H9 (cell line): ENCODE measurements around the gene LPCAT1. TPM values are rescaled to one million over a fixed set of nuclear protein-coding genes. Genes with fewer than 3 reads are reported as not detected.

ENCODE experiments used
- DNase-seq: peaks from one replicate; pipeline ENCODE4 v3.0.0-alpha.2; 2017
- H2AFZ ChIP-seq: one replicate; pipeline ENCODE4 v1.6.1; 2013; ENCODE audit warnings: mild to moderate bottlenecking, low read length, control low read depth, moderate library complexity
- H2AK5ac ChIP-seq: 2 replicates; pipeline ENCODE4 v1.6.1; 2013; ENCODE audit warnings: low read length, control low read depth, mixed read lengths; ENCODE audit not compliant: insufficient read length
- H2BK120ac ChIP-seq: one replicate; pipeline ENCODE4 v1.6.1; 2013; ENCODE audit warnings: low read depth, mild to moderate bottlenecking, low read length, control low read depth, inconsistent platforms; ENCODE audit not compliant: poor library complexity, severe bottlenecking
- H2BK12ac ChIP-seq: 2 replicates; pipeline ENCODE4 v1.6.1; 2013; ENCODE audit warnings: low read length, control low read depth, mixed read lengths, low read depth; ENCODE audit not compliant: insufficient read length
- H2BK15ac ChIP-seq: 2 replicates; pipeline ENCODE4 v1.6.1; 2013; ENCODE audit warnings: low read depth, low read length, control low read depth
- H2BK20ac ChIP-seq: one replicate; pipeline ENCODE4 v1.6.1; 2013; ENCODE audit warnings: low read depth, mild to moderate bottlenecking, low read length, control low read depth, inconsistent platforms; ENCODE audit not compliant: poor library complexity, severe bottlenecking
- H2BK5ac ChIP-seq: 2 replicates; pipeline ENCODE4 v1.6.1; 2013; ENCODE audit warnings: low read length, control low read depth, mixed read lengths; ENCODE audit not compliant: insufficient read length
- H3K14ac ChIP-seq: 2 replicates; pipeline ENCODE4 v1.6.1; 2013; ENCODE audit warnings: low read length, control low read depth; ENCODE audit not compliant: insufficient read depth
- H3K18ac ChIP-seq: 2 replicates; pipeline ENCODE4 v1.6.1; 2013; ENCODE audit warnings: low read depth, mild to moderate bottlenecking, mixed read lengths, low read length, control low read depth; ENCODE audit not compliant: insufficient read length
- H3K23ac ChIP-seq: 2 replicates; pipeline ENCODE4 v1.6.1; 2013; ENCODE audit warnings: low read length, control low read depth, mixed read lengths, low read depth; ENCODE audit not compliant: insufficient read length
- H3K23me2 ChIP-seq: 2 replicates; pipeline ENCODE4 v1.6.1; 2013; ENCODE audit warnings: low read depth, mild to moderate bottlenecking, mixed read lengths, low read length, control low read depth; ENCODE audit not compliant: insufficient read length, poor library complexity, severe bottlenecking
- H3K27ac ChIP-seq: 2 replicates; pipeline ENCODE4 v1.5.1; 2013; ENCODE audit warnings: low read length, control low read depth, mixed read lengths, low read depth; ENCODE audit not compliant: insufficient read length
- H3K27me3 ChIP-seq: 2 replicates; pipeline ENCODE4 v1.6.1; 2013; ENCODE audit warnings: low read length, control low read depth, inconsistent platforms; ENCODE audit not compliant: insufficient read depth
- H3K4ac ChIP-seq: 2 replicates; pipeline ENCODE4 v1.6.1; 2013; ENCODE audit warnings: low read depth, mild to moderate bottlenecking, control low read depth, inconsistent platforms, low read length, moderate library complexity
- H3K4me1 ChIP-seq: 2 replicates; pipeline ENCODE4 v1.6.1; 2013; ENCODE audit warnings: low read length, control low read depth, inconsistent platforms; ENCODE audit not compliant: insufficient read depth
- H3K4me2 ChIP-seq: 2 replicates; pipeline ENCODE4 v1.6.1; 2013; ENCODE audit warnings: low read length, control low read depth, mixed read lengths; ENCODE audit not compliant: insufficient read length, insufficient read depth
- H3K56ac ChIP-seq: 2 replicates; pipeline ENCODE4 v1.6.1; 2013; ENCODE audit warnings: low read depth, mild to moderate bottlenecking, mixed read lengths, low read length, control low read depth; ENCODE audit not compliant: insufficient read length
- H3K79me1 ChIP-seq: 2 replicates; pipeline ENCODE4 v1.6.1; 2013; ENCODE audit warnings: low read depth, mild to moderate bottlenecking, moderate library complexity, low read length, control low read depth, inconsistent platforms; ENCODE audit not compliant: insufficient read depth, poor library complexity, severe bottlenecking
- H3K79me2 ChIP-seq: 2 replicates; pipeline ENCODE4 v1.6.1; 2013; ENCODE audit warnings: low read length, control low read depth, inconsistent platforms; ENCODE audit not compliant: insufficient read depth
- H3K9ac ChIP-seq: 2 replicates; pipeline ENCODE4 v1.6.1; 2013; ENCODE audit warnings: low read length, control low read depth, mixed read lengths; ENCODE audit not compliant: insufficient read length; ENCODE audit errors: extremely low read depth
- H3K9me3 ChIP-seq: one replicate; pipeline ENCODE4 v1.6.1; 2013; ENCODE audit warnings: low read depth, low read length, inconsistent platforms; ENCODE audit not compliant: control insufficient read depth
- H3T11ph ChIP-seq: one replicate; pipeline ENCODE4 v1.6.1; 2013; ENCODE audit warnings: mild to moderate bottlenecking, low read length, control low read depth, inconsistent platforms
- H4K20me1 ChIP-seq: one replicate; pipeline ENCODE4 v1.6.1; 2013; ENCODE audit not compliant: control insufficient read depth, insufficient read length, insufficient read depth
- H4K5ac ChIP-seq: 2 replicates; pipeline ENCODE4 v1.6.1; 2013; ENCODE audit warnings: low read depth, mild to moderate bottlenecking, mixed read lengths, low read length, control low read depth; ENCODE audit not compliant: insufficient read length
- H4K8ac ChIP-seq: replicated peaks from 2 replicates; pipeline ENCODE4 v1.6.1; 2013; ENCODE audit warnings: low read length, control low read depth, mixed read lengths, low read depth; ENCODE audit not compliant: insufficient read length
- H4K91ac ChIP-seq: 2 replicates; pipeline ENCODE4 v1.6.1; 2013; ENCODE audit warnings: low read depth, mild to moderate bottlenecking, moderate library complexity, mixed read lengths, low read length, control low read depth; ENCODE audit not compliant: insufficient read length
- H3K27ac Mint-ChIP-seq, 3 experiments: 2 replicates in 2 of 3; 3 replicates in 1 of 3; pipeline ENCODE4 v1.8.0; 2020 to 2021; ENCODE audit warnings: mixed read lengths in 3 of 3, mild to moderate bottlenecking in 1 of 3, moderate library complexity in 1 of 3
- H3K27me3 Mint-ChIP-seq: 2 replicates; pipeline ENCODE4 v1.8.0; 2021; ENCODE audit warnings: low read depth, mild to moderate bottlenecking, moderate library complexity, mixed read lengths
- H3K36me3 Mint-ChIP-seq, 3 experiments: 2 replicates in 2 of 3; 3 replicates in 1 of 3; pipeline ENCODE4 v1.8.0; 2020 to 2021; ENCODE audit warnings: low read depth in 3 of 3, mixed read lengths in 3 of 3; ENCODE audit not compliant: insufficient read depth in 1 of 3
- H3K4me1 Mint-ChIP-seq, 2 experiments: 2 replicates each; pipeline ENCODE4 v1.8.0; 2020; ENCODE audit warnings: mixed read lengths in 2 of 2
- H3K4me3 Mint-ChIP-seq, 2 experiments: 2 replicates in 1 of 2; 3 replicates in 1 of 2; pipeline ENCODE4 v1.8.0; 2020 to 2021; ENCODE audit warnings: mild to moderate bottlenecking in 2 of 2, mixed read lengths in 2 of 2, moderate library complexity in 1 of 2
- H3K9me3 Mint-ChIP-seq, 2 experiments: 2 replicates in 1 of 2; 3 replicates in 1 of 2; pipeline ENCODE4 v1.8.0; 2020; ENCODE audit warnings: mild to moderate bottlenecking in 2 of 2, mixed read lengths in 2 of 2, moderate library complexity in 1 of 2
- WGBS: extraction: QIAGEN DNeasy Blood & Tissue Kit; methylation state at CpG from one replicate; pipeline ENCODE4 v1.1.7; 2013; ENCODE audit warnings: missing lambda C conversion rate, low lambda C conversion rate, mixed read lengths; ENCODE audit not compliant: insufficient read length; ENCODE audit errors: extremely low coverage; 5-methylcytosine and 5-hydroxymethylcytosine counted together
- total RNA-seq: library from RNA; stranded (reverse); gene quantifications from 2 replicates; pipeline ENCODE4 v1.2.1, GENCODE V29; 2021
- TF ChIP-seq, protein P1 (sequence below): fragments of 200-600 bp; sonication (generic); conservative IDR thresholded peaks from 3 replicates; pipeline ENCODE4 v1.8.0; 2021; ENCODE audit warnings: antibody characterized with exemption, mild to moderate bottlenecking

Gene LPCAT1
- total RNA-seq, 1 experiment from 2014 or later = 231 TPM

DNA sequence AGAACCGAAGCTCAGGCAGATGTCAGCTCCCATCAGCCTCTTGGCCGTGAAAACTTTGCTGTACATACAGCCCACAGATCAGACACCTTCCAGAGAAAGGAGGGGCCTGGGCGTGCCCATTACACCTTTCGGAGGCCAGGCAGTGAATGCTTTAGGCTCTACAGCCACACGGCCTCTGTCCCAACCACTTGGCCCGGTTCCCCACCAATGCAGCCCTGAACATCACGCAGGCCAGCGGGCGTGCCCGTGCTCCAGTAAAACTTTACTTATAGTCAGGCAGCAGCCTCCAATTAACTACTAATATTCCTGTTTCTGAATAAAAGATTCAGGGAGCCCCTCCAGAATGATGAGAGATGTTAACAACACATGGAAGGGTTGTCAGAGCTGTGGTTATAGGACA, 23.9 kb downstream of the LPCAT1 start:
- Mint-ChIP-seq H3K4me3 (no peak overlapping the region), H3K9me3 (no peaks in the 10 kb centered on the region), H3K4me1 (peaks cover 23% of the 10 kb centered on the region in 2 experiments), H3K36me3 (peaks cover 9 to 52% (median 50%) of the 10 kb centered on the region in 3 experiments), H3K27ac (peak overlapping the region in 2 of 3 experiments; percentile 70 to 92; a peak in 4 of 7 replicates), H3K27me3 (no peaks in the 10 kb centered on the region)
- Histone ChIP-seq H2AFZ (no peak overlapping the region), H3K4me1 (no peaks in the 10 kb centered on the region; the same call in 1 of the 2 replicates), H3T11ph (no peak overlapping the region), H3K27me3 (no peaks in the 10 kb centered on the region), H2BK5ac (no peak overlapping the region), H2AK5ac (no peak overlapping the region), H3K56ac (no peak overlapping the region), H3K79me2 (peaks cover 30% of the 10 kb centered on the region), H4K91ac (no peak overlapping the region), H3K27ac (no peak overlapping the region), H2BK12ac (no peak overlapping the region), H3K4ac (no peak overlapping the region), H4K5ac (no peak overlapping the region), H3K23ac (no peak overlapping the region), H3K9ac (no peak overlapping the region), H3K9me3 (no peaks in the 10 kb centered on the region), H2BK120ac (no peak overlapping the region), H3K79me1 (peaks cover 7% of the 10 kb centered on the region), H3K4me2 (no peak overlapping the region), H3K14ac (no peak overlapping the region), H3K23me2 (no peaks in the 10 kb centered on the region), H3K18ac (no peak overlapping the region), H2BK15ac (no peak overlapping the region), H4K20me1 (peaks cover 2% of the 10 kb centered on the region), H4K8ac (no peak overlapping the region), H2BK20ac (no peak overlapping the region)
- DNase-seq = no peak
- TF ChIP-seq, protein P1, sequence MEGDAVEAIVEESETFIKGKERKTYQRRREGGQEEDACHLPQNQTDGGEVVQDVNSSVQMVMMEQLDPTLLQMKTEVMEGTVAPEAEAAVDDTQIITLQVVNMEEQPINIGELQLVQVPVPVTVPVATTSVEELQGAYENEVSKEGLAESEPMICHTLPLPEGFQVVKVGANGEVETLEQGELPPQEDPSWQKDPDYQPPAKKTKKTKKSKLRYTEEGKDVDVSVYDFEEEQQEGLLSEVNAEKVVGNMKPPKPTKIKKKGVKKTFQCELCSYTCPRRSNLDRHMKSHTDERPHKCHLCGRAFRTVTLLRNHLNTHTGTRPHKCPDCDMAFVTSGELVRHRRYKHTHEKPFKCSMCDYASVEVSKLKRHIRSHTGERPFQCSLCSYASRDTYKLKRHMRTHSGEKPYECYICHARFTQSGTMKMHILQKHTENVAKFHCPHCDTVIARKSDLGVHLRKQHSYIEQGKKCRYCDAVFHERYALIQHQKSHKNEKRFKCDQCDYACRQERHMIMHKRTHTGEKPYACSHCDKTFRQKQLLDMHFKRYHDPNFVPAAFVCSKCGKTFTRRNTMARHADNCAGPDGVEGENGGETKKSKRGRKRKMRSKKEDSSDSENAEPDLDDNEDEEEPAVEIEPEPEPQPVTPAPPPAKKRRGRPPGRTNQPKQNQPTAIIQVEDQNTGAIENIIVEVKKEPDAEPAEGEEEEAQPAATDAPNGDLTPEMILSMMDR = no peak
- no CpG with 5 or more reads among the region's 10 CpGs for WGBS
